ENCODE results near the gene AARS2. TPM values are rescaled to one million over a fixed set of nuclear protein-coding genes. Genes with fewer than 3 reads are reported as not detected.

AARS2 gene
- total RNA-seq, 1 donor from 2014 or later, result 10.4 TPM

- TF ChIP-seq CTCF (conservative IDR thresholded peaks at IDR 0.05; ENCODE audit: low read depth, low read length), result no peak
- DNase-seq (ENCODE audit: low read depth), result no peak
- no peak overlapping the region for H3K4me3 ChIP-seq (ENCODE audit: low read depth, low read length)
Observed at GRCh38 chr6:44305200-44305725, 7.9 kb downstream of the AARS2 start.

GRCh38 chr6:44304282-44305199, 8.6 kb downstream of the AARS2 start:
- H3K4me3 ChIP-seq (ENCODE audit: low read depth, low read length), result no peak overlapping the region
- DNase-seq (ENCODE audit: low read depth), result no peak
- TF ChIP-seq CTCF (conservative IDR thresholded peaks at IDR 0.05; ENCODE audit: low read depth, low read length), result peak; percentile 78

- TF ChIP-seq CTCF (conservative IDR thresholded peaks at IDR 0.05; ENCODE audit: low read depth, low read length), result no peak
- H3K4me3 ChIP-seq (ENCODE audit: low read depth, low read length), result no peak overlapping the region
- no peak for DNase-seq (ENCODE audit: low read depth)
Observed at GRCh38 chr6:44303842-44304241, 9.3 kb downstream of the AARS2 start.

GRCh38 chr6:44302856-44303255, 10.3 kb downstream of the AARS2 start:
- no peak overlapping the region for H3K4me3 ChIP-seq (ENCODE audit: low read depth, low read length)
- no peak for DNase-seq (ENCODE audit: low read depth)
- TF ChIP-seq CTCF (conservative IDR thresholded peaks at IDR 0.05; ENCODE audit: low read depth, low read length), result no peak

GRCh38 chr6:44301782-44302564, 11.2 kb downstream of the AARS2 start:
- TF ChIP-seq CTCF (conservative IDR thresholded peaks at IDR 0.05; ENCODE audit: low read depth, low read length), result no peak
- DNase-seq (ENCODE audit: low read depth), result no peak
- no peak overlapping the region for H3K4me3 ChIP-seq (ENCODE audit: low read depth, low read length)

- no peak for DNase-seq (ENCODE audit: low read depth)
- TF ChIP-seq CTCF (conservative IDR thresholded peaks at IDR 0.05; ENCODE audit: low read depth, low read length), result no peak
- H3K4me3 ChIP-seq (ENCODE audit: low read depth, low read length), result no peak overlapping the region
Observed at GRCh38 chr6:44301106-44301505, 12.0 kb downstream of the AARS2 start.
